ENCODE results near the gene RIPOR3. TPM values are rescaled to one million over a fixed set of nuclear protein-coding genes. Genes with fewer than 3 reads are reported as not detected.

RIPOR3 gene
- total RNA-seq, 3 donors from 2014 or later (not counting 1 experiment from before 2014, with no cell fraction given) = 0.45 TPM; not detected in 2

GRCh38 chr20:50575865-50576720, 115.2 kb downstream of the RIPOR3 start:
- no peak overlapping the region for H3K27ac ChIP-seq (ENCODE audit: low read length)
- TF ChIP-seq, protein P1, sequence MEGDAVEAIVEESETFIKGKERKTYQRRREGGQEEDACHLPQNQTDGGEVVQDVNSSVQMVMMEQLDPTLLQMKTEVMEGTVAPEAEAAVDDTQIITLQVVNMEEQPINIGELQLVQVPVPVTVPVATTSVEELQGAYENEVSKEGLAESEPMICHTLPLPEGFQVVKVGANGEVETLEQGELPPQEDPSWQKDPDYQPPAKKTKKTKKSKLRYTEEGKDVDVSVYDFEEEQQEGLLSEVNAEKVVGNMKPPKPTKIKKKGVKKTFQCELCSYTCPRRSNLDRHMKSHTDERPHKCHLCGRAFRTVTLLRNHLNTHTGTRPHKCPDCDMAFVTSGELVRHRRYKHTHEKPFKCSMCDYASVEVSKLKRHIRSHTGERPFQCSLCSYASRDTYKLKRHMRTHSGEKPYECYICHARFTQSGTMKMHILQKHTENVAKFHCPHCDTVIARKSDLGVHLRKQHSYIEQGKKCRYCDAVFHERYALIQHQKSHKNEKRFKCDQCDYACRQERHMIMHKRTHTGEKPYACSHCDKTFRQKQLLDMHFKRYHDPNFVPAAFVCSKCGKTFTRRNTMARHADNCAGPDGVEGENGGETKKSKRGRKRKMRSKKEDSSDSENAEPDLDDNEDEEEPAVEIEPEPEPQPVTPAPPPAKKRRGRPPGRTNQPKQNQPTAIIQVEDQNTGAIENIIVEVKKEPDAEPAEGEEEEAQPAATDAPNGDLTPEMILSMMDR (IDR thresholded peaks at IDR 0.05) = peak; percentile 57
- Mint-ChIP-seq H3K36me3 (peaks cover 7% of the 10 kb centered on the region), H3K27ac (peak overlapping the region in 1 of 2 donors; percentile 70), H3K9me3 (no peaks in the 10 kb centered on the region), H3K4me3 (no peak overlapping the region), H3K27me3 (ENCODE audit: low read depth in 2 of 2) (no peaks in the 10 kb centered on the region), H3K4me1 (peaks cover 13 to 37% of the 10 kb centered on the region in 2 donors)
- H3K36me3 ChIP-seq (ENCODE audit: control insufficient read depth, insufficient read depth, low read length) = peaks cover 67% of the 10 kb centered on the region
- intact Hi-C loops (cut with micrococcal nuclease) = loop anchor here (1.0 kb wide), 2 partner anchors 98 to 390 kb away; no protein-coding TSS in a partner anchor
- H3K4me1 ChIP-seq (ENCODE audit: control insufficient read depth, insufficient read depth, low read length) = no peaks in the 10 kb centered on the region
- WGBS (ENCODE audit: insufficient coverage) = 69% methylated on average over 10 of the region's 12 CpGs
- H3K9me3 ChIP-seq (ENCODE audit: control insufficient read depth, insufficient read depth, low read length) = no peaks in the 10 kb centered on the region
- DNase-seq = peak; percentile 40 to 77
- no peaks in the 10 kb centered on the region for H3K27me3 ChIP-seq (ENCODE audit: control insufficient read depth, insufficient read depth, low read length)
- peak; percentile 74 to 92 (median 86) for ATAC-seq
- no peak overlapping the region for H3K4me3 ChIP-seq (ENCODE audit: low read length)

DNA sequence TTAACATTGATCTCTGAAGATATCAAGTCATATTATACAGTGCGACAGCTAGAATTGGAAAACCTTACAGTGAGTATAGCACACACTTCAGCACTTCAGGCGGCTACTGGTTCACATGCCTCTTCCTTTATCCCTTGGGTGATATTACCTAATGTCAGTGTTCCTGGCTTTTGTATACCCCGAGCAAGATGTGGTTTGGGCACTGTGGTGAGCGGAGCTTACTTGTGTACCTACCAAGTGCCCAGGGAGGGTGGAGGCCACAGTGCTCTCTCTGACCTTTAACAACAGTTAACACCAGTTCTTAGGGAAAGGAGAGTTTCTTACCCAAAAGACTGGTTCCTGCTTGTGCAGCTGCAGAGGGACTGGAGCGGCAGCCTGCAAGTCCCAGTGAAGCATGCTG, 116.8 kb downstream of the RIPOR3 start:
- DNase-seq (no peak), ATAC-seq (no peak)
- H3K36me3 ChIP-seq (ENCODE audit: control insufficient read depth, insufficient read depth, low read length) = peaks cover 52% of the 10 kb centered on the region
- Mint-ChIP-seq H3K36me3 (no peaks in the 10 kb centered on the region), H3K27me3 (ENCODE audit: low read depth in 2 of 2) (no peaks in the 10 kb centered on the region), H3K4me1 (peaks cover 23 to 49% of the 10 kb centered on the region in 2 donors), H3K4me3 (no peak overlapping the region), H3K9me3 (no peaks in the 10 kb centered on the region), H3K27ac (peak overlapping the region; percentile 16 to 21)
- TF ChIP-seq, protein P1 (IDR thresholded peaks at IDR 0.05) = no peak
- peaks cover 5% of the 10 kb centered on the region for H3K4me1 ChIP-seq (ENCODE audit: control insufficient read depth, insufficient read depth, low read length)
- 93% methylated on average over 4 of the region's 5 CpGs for WGBS (ENCODE audit: insufficient coverage)
- intact Hi-C loops (cut with micrococcal nuclease) = loop anchor here (5.0 kb wide), 1 partner anchor 62 kb away; the partner anchor contains the start of gene PTPN1
- H3K27me3 ChIP-seq (ENCODE audit: control insufficient read depth, insufficient read depth, low read length) = no peaks in the 10 kb centered on the region
- no peak overlapping the region for H3K4me3 ChIP-seq (ENCODE audit: low read length)
- H3K27ac ChIP-seq (ENCODE audit: low read length) = no peak overlapping the region
- no peaks in the 10 kb centered on the region for H3K9me3 ChIP-seq (ENCODE audit: control insufficient read depth, insufficient read depth, low read length)

DNA sequence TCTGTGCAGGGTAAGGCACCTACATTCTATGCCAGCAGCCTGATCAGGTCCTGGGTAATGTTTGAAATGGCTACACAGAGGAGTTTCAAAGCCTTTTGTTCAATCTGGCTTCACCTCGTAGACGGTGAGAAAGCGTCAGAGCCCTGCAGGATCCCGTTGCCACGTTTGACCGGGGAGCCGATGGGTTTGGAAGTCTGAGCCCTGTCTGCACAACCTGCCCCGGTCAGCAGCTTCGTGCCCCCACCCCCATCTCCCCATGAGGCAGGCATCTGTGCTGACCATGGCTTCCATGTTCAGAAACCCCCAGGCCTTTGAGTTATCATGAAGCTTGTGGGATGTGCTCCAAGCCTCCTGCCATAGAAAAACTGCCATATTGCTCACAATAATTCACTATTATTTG, 117.2 kb downstream of the RIPOR3 start:
- 96% methylated on average over 9 of the region's 9 CpGs for WGBS (ENCODE audit: insufficient coverage)
- no peak for DNase-seq

More for the DNA sequence above, 117.2 kb downstream of the RIPOR3 start:
- no peaks in the 10 kb centered on the region for H3K27me3 Mint-ChIP-seq (ENCODE audit: low read depth in 2 of 2)
- H3K4me3 Mint-ChIP-seq = no peak overlapping the region
- Histone ChIP-seq H3K9me3 (ENCODE audit: control insufficient read depth, insufficient read depth, low read length) (no peaks in the 10 kb centered on the region), H3K4me3 (ENCODE audit: low read length) (no peak overlapping the region), H3K27ac (ENCODE audit: low read length) (no peak overlapping the region), H3K36me3 (ENCODE audit: control insufficient read depth, insufficient read depth, low read length) (peaks cover 48% of the 10 kb centered on the region), H3K27me3 (ENCODE audit: control insufficient read depth, insufficient read depth, low read length) (no peaks in the 10 kb centered on the region), H3K4me1 (ENCODE audit: control insufficient read depth, insufficient read depth, low read length) (peaks cover 6% of the 10 kb centered on the region)
- H3K36me3 Mint-ChIP-seq = peaks cover 4% of the 10 kb centered on the region
- H3K4me1 Mint-ChIP-seq = peaks cover 27 to 54% of the 10 kb centered on the region in 2 donors
- no peaks in the 10 kb centered on the region for H3K9me3 Mint-ChIP-seq
- ATAC-seq = no peak
- TF ChIP-seq, protein P1 (IDR thresholded peaks at IDR 0.05) = no peak
- peak overlapping the region in 1 of 2 donors; percentile 21 for H3K27ac Mint-ChIP-seq
- intact Hi-C loops (cut with micrococcal nuclease) = loop anchor here (5.0 kb wide), 1 partner anchor 62 kb away; the partner anchor contains the start of gene PTPN1

All from natural killer cell (primary cell).